Measurements from ENCODE around the gene TGIF1. TPM values are rescaled to one million over a fixed set of nuclear protein-coding genes. Genes with fewer than 3 reads are reported as not detected.
A peak's percentile ranks its signal among the peaks of the same experiment; 100 is the strongest.

TGIF1 gene
- total and polyA plus RNA-seq, 9 of the 15 experiments (the other 6 are each of a cell fraction or from before 2014, with no cell fraction given): 16.1 to 77.7 (median 44.6) TPM

DNA sequence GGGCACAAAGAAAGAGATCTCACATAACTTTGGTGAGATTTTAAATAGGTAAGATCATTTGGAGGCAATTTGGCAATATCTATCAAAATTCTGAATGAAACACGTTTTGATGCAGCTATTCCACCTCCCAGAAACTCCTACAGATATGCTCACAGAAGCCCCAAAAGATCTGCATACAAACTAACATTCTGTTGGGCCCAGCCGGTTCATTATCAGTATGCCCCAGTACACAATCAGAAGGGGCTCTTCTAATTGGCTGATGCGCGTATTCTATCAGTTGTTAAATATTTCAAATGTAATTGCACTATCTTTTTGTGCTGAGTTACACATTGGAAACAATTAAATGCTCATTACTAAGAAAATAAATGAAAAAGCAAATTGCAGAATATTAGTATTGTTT, 7.1 kb upstream of the TGIF1 start:
- ATAC-seq (no peak), FAIRE-seq (no peak), DNase-seq (ENCODE audit: extremely low read depth in 1 of 4, low spot score in 3 of 4) (peak in 2 of 4 experiments; percentile 40 to 60)
- H3K4me1 ChIP-seq (replicated peaks in 1 of 2; ENCODE audit: control insufficient read depth in 2 of 2, insufficient read depth in 2 of 2, low read length in 2 of 2): peaks cover 26 to 40% of the 10 kb centered on the region in 2 experiments
- H3K79me2 ChIP-seq (ENCODE audit: control insufficient read depth, insufficient read depth, low read length): peaks cover 17% of the 10 kb centered on the region; the same call in 2 of the 3 replicates
- CTCF ChIA-PET (ENCODE audit: low intra/inter-chr PET ratio): interaction anchor here (0.7 kb wide), 1 partner anchor 11 kb away, joined by 3 read pairs; no protein-coding TSS in a partner anchor
- no peaks in the 10 kb centered on the region for H3K9me1 ChIP-seq (ENCODE audit: control insufficient read depth, insufficient read depth, low read length)
- H3K27me3 ChIP-seq (ENCODE audit: control insufficient read depth in 2 of 2, insufficient read depth in 2 of 2, low read length in 2 of 2): no peaks in the 10 kb centered on the region
- WGBS (ENCODE audit: insufficient coverage, low coverage, missing lambda C conversion rate): 8% methylated on average over 4 of the region's 4 CpGs
- intact Hi-C loops (cut with micrococcal nuclease): no loop called here
- H2AFZ ChIP-seq (ENCODE audit: low read depth, low read length): peak overlapping the region; percentile 71
- TF ChIP-seq, protein P1, sequence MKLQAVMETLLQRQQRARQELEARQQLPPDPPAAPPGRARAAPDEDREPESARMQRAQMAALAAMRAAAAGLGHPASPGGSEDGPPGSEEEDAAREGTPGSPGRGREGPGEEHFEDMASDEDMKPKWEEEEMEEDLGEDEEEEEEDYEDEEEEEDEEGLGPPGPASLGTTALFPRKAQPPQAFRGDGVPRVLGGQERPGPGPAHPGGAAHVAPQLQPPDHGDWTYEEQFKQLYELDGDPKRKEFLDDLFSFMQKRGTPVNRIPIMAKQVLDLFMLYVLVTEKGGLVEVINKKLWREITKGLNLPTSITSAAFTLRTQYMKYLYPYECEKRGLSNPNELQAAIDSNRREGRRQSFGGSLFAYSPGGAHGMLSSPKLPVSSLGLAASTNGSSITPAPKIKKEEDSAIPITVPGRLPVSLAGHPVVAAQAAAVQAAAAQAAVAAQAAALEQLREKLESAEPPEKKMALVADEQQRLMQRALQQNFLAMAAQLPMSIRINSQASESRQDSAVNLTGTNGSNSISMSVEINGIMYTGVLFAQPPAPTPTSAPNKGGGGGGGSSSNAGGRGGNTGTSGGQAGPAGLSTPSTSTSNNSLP (IDR thresholded peaks at IDR 0.05; ENCODE audit: borderline replicate concordance, low read depth, low read length): 0 out of 2 replicates have a peak, but pooled peaks have one; percentile 55
- no peak for TF ChIP-seq ZNF133 (CRISPR knock-in tag; IDR thresholded peaks at IDR 0.05)
- no peak for TF ChIP-seq MCM5 (IDR thresholded peaks at IDR 0.05; ENCODE audit: low read depth)
- no peak for TF ChIP-seq JUND (IDR thresholded peaks at IDR 0.05; ENCODE audit: borderline replicate concordance, low read depth, low read length)
- TF ChIP-seq JUND (tag; IDR thresholded peaks at IDR 0.05; ENCODE audit: borderline replicate concordance, low read depth, low read length): no peak
- 0 out of 2 replicates have a peak, but pooled peaks have one; percentile 23 for TF ChIP-seq TCF3 (CRISPR knock-in tag; IDR thresholded peaks at IDR 0.05)
- TF ChIP-seq ZNF23 (CRISPR knock-in tag; IDR thresholded peaks at IDR 0.05): no peak
- TF ChIP-seq ZBED1 (IDR thresholded peaks at IDR 0.05): no peak
- 0 out of 2 replicates have a peak, but pooled peaks have one; percentile 12 for TF ChIP-seq ETV1 (tag; conservative IDR thresholded peaks at IDR 0.05; ENCODE audit: low read depth)
- TF ChIP-seq HMGN3 (IDR thresholded peaks at IDR 0.05; ENCODE audit: borderline replicate concordance, extremely low read depth, insufficient read length, low read depth, low read length): peak; percentile 28
- TF ChIP-seq RCOR1 (IDR thresholded peaks at IDR 0.05; ENCODE audit: borderline replicate concordance in 1 of 2, low read depth in 2 of 2, low read length in 2 of 2): 0 out of 4 replicates have a peak, but pooled peaks of 1 of the 2 experiments have one; percentile 20
- no peak for TF ChIP-seq NBN (IDR thresholded peaks at IDR 0.05; ENCODE audit: low read depth)
- 0 out of 2 replicates have a peak, but pooled peaks have one; percentile 3 for TF ChIP-seq CXXC5 (CRISPR knock-in tag; IDR thresholded peaks at IDR 0.05)
- 0 out of 2 replicates have a peak, but pooled peaks have one; percentile 7 for TF ChIP-seq STAT5A (IDR thresholded peaks at IDR 0.05; ENCODE audit: borderline replicate concordance, low read length)
- no peak overlapping the region for H3K4me2 ChIP-seq (ENCODE audit: insufficient read depth, low read length)
- no peak overlapping the region for H3K4me3 ChIP-seq
- H3K27ac ChIP-seq (ENCODE audit: extremely low read depth, low read depth, low read length): no peak overlapping the region; the same call in 2 of the 3 replicates
- no TSS peak for BruUV-seq (replicated peaks)
- H3K9ac ChIP-seq (ENCODE audit: insufficient read depth in 1 of 2, low read depth in 2 of 2, low read length in 2 of 2): peak overlapping the region in 1 of 2 experiments; percentile 24; a peak in 1 of 4 replicates
- POLR2A ChIA-PET: no interaction called here
- H3K36me3 ChIP-seq (ENCODE audit: control insufficient read depth, insufficient read depth, low read length): no peaks in the 10 kb centered on the region
- H3K9me3 ChIP-seq (replicated peaks; ENCODE audit: control insufficient read depth, insufficient read depth, low read depth, low read length): no peaks in the 10 kb centered on the region
- in situ Hi-C loops (cut with MboI): no loop called here
- H4K20me1 ChIP-seq (replicated peaks; ENCODE audit: control insufficient read depth, insufficient read depth, low read length): no peaks in the 10 kb centered on the region

Data from K562 (cell line).